Retinal pigment epithelial cell (primary cell): ENCODE measurements around the gene ING4.

Source experiments
- DNase-seq: peaks from one replicate; pipeline ENCODE4 v3.0.0-alpha.2; 2010; ENCODE audit warnings: low read depth
- H3K4me3 ChIP-seq: 2 replicates; pipeline ENCODE4 v1.5.1; 2011; ENCODE audit warnings: mild to moderate bottlenecking, low read length, control low read depth, moderate library complexity
- CTCF ChIP-seq: conservative IDR thresholded peaks from 2 replicates; pipeline ENCODE4 v1.5.1; 2011; ENCODE audit warnings: low read depth, low read length, control low read depth, inconsistent platforms

The ING4 gene

GRCh38 chr12:6626654-6627283 lies 36.1 kb downstream of the ING4 start:
- H3K4me3 ChIP-seq = no peak overlapping the region
- no peak for DNase-seq
- TF ChIP-seq CTCF = no peak

GRCh38 chr12:6620885-6621274 lies 42.0 kb downstream of the ING4 start:
- no peak for DNase-seq
- TF ChIP-seq CTCF = no peak
- H3K4me3 ChIP-seq = no peak overlapping the region

GRCh38 chr12:6620137-6620884 lies 42.6 kb downstream of the ING4 start:
- DNase-seq = no peak
- no peak overlapping the region for H3K4me3 ChIP-seq
- TF ChIP-seq CTCF = peak; percentile 69

GRCh38 chr12:6618483-6619225 lies 44.3 kb downstream of the ING4 start:
- no peak for DNase-seq
- TF ChIP-seq CTCF = no peak
- no peak overlapping the region for H3K4me3 ChIP-seq

DNA sequence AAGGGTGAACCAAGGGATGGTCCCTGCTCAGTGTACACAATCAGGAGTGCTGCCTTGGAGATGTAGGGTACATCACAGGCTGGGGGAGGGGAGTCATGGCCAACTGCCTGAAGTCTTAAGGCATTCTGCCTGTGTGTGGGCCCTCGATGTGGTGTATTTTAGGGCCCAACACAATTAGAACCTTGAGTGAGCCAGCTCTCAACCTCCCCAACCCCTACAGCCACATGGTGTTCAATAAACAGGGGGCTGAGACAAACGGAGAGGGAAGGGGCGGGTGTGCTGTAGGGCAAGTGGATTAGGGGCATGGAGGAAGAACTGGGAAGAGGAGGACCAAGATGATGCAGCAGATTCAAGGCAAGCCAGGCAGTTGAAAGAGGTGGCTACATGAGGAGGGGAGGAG lies 47.1 kb downstream of the ING4 start:
- no peak overlapping the region for H3K4me3 ChIP-seq
- TF ChIP-seq CTCF = no peak
- no peak for DNase-seq

DNA sequence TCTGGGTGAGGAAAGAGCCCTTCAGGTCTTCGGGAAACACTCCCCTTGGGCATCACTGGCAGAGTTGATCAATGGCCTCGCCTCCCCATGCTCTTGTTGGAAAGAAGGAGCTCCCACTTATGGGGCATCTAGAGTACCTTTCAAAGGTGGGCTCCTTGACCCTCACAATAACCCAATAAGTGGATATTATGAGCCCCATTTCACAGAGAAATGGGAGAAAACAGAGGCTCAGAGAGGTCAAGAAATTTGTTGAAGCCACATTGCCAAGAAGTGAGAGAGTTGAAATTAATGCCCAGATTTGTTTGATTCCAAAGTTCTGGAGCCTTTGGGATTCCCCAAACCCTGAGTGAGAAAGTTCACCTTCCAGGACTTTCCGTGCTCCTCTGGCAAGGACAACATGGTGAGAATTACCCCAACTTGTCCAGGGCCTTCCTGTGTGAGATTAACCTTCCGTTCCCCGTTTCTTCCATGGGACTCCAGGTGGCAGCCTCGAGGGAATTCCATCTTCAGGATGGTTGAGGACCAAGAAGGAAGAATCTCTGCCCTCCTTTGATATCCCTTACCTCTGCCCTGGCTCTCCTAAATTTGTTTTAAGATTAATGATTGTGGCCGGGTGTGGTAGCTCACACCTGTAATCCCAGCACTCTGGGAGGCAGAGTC lies 48.3 kb downstream of the ING4 start:
- no peak for TF ChIP-seq CTCF

More for the DNA sequence above, 48.3 kb downstream of the ING4 start:
- no peak overlapping the region for H3K4me3 ChIP-seq
- no peak for DNase-seq
